ENCODE data around the gene SLC25A48.

DNA sequence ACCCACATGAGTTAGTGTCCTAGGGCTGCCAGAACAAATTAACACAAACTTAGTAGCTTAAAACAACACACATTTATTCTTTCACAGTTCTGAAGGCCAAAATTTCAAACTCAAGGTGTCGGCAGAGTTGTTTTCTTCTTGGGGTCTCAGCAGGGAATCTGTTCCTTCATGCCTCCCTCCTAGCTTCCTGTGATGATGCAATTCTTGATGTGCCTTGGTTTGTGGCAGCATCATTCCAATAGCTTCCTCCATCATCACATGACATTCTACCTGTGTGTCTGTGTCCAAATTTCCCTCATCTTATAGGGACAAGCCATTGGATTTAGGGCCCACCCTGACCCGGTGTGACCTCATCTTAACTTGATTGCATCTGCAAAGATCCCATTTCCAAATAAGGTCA is 12.2 kb upstream of the SLC25A48 start:
- TF ChIP-seq, protein P1, sequence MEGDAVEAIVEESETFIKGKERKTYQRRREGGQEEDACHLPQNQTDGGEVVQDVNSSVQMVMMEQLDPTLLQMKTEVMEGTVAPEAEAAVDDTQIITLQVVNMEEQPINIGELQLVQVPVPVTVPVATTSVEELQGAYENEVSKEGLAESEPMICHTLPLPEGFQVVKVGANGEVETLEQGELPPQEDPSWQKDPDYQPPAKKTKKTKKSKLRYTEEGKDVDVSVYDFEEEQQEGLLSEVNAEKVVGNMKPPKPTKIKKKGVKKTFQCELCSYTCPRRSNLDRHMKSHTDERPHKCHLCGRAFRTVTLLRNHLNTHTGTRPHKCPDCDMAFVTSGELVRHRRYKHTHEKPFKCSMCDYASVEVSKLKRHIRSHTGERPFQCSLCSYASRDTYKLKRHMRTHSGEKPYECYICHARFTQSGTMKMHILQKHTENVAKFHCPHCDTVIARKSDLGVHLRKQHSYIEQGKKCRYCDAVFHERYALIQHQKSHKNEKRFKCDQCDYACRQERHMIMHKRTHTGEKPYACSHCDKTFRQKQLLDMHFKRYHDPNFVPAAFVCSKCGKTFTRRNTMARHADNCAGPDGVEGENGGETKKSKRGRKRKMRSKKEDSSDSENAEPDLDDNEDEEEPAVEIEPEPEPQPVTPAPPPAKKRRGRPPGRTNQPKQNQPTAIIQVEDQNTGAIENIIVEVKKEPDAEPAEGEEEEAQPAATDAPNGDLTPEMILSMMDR (IDR thresholded peaks at IDR 0.05; ENCODE audit: low read depth, low read length, poor library complexity, severe bottlenecking): no peak
- no peak for TF ChIP-seq EZH2phosphoT487 (IDR thresholded peaks at IDR 0.05; ENCODE audit: borderline replicate concordance, low read length)

Data from DOHH2 (cell line).